GM12873 (cell line): ENCODE results near the gene ARHGEF38.

Experiments used
- CTCF ChIP-seq: IDR thresholded peaks from 2 replicates; pipeline ENCODE4 v1.5.1; 2012; ENCODE audit warnings: low read depth, mild to moderate bottlenecking, moderate library complexity, low read length, control low read depth; ENCODE audit not compliant: insufficient read depth; ENCODE audit errors: missing control alignments

The ARHGEF38 gene

GRCh38 chr4:105698607-105699006 is 146.2 kb downstream of the ARHGEF38 start:
- no peak for TF ChIP-seq CTCF

DNA sequence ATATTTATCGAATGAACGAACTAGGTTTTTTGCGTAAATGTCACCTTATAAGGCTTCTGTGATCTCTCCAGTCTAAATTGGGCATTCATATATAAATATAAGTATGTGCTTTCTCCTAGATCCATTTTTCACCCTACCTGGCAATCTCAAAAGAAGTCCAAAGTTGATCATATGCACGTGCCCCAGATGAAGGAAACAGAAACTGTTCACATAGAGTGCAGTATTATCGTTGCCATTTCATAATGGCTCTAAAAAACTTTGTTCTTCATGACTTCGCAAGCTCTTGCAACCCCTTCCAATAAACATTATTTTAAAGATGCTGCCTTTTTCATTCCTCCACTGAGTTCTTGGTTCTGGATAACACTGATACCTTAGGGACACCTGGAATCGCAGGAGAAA is 155.4 kb downstream of the ARHGEF38 start:
- TF ChIP-seq CTCF = no peak

DNA sequence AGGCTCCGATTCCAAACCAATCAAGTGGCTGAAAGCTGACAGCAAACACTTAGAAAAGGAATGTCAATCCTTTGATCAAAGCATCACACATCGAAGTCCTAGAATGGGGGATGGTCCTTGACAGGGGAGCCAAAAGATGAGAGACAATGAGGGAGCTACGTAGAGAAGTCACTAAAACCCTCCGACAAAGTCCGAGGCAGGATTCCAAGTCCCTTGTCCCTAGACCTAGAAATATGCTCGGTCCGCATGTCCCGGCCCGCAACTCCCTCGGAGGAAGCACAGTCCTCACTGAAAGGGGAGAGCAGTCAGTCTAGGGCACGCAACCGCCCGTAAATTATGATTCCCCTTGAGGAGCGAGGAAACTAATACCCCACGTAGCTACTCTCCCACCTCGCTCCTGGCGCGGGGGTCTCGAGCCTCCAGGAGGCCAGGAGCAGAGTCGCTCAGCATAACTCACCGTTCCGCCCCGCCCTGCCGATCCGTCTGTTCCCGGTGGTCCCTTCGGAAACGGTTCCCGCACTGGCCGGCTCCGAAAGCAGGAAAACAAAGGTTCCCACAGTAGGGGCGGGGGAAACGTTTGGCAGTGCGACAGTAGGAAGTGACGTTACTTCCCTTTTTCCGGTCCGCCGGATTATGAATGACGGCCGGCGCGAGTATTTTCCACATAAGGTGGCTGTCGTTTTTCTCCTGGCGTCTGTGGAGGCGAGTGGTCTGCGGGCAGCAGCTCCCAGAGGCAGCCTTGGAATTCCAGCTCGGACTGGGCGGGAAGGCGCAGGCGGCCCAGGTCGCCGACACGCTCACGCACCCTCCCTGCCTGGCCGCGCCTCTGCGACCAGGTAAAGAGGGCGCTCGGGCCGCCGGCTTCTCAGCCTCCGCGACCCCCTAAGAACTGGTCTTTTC is 156.0 kb downstream of the ARHGEF38 start, which contains the start of the genes GSTCD and INTS12:
Gene GSTCD, plus strand, starts transcription at position 604 of the 900 bp plus-strand sequence. CDS start 8,830 bp downstream, outside the sequence.
Gene INTS12, minus strand, starts transcription at position 509 of the 900 bp plus-strand sequence. CDS start 8,684 bp downstream, outside the sequence.
- TF ChIP-seq CTCF = no peak

DNA sequence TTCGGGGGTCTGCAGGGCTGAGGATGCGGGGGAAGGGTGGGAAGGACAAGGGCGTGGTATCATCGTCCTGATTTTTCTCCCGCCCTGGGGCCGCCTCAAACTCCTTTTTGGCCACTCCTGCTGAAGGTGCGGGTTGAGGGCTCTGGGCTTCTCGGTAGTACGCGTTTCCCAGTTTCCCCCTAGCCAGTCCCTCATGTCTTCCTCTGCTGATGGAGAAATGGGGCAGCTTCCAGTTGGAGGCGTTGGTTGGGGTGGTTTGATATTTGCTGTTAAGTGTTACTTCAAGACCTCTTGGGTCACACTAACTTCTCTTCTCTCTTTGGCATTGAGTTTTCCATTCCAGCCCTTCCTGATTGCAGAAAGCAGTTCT is 156.6 kb downstream of the ARHGEF38 start:
- no peak for TF ChIP-seq CTCF

DNA sequence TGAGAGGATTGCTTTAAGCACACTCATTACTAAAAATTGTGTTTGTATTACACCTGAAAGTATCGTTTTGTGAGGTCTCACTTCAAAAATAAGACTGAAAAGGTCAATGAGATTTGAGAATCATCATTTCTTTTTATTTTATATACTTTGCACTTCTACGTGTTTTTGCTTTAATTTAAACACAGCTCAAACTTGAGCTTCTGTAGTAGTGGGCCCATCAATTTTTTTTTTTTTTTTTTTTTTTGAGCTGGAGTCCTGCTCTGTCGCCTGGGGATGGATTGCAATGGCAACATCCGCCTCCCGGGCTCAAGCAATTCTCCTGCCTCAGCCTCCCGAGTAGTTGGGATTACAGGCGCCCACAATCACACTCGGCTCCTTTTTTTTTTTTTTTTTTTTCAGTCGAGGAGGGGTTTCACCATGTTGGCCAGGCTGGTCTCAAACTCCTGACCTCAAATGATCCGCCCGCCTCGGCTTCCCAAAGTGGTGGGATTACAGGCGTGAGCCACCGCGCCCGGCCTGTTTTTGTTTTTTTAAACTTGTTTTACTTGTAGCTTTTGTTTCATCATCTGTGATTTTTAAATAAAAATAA is 157.7 kb downstream of the ARHGEF38 start:
- TF ChIP-seq CTCF = no peak

GRCh38 chr4:105710678-105711077 is 158.3 kb downstream of the ARHGEF38 start:
- TF ChIP-seq CTCF = no peak

GRCh38 chr4:105712766-105713165 is 160.3 kb downstream of the ARHGEF38 start:
- TF ChIP-seq CTCF = no peak
